Measurements from ENCODE around the gene NEB. TPM values are rescaled to one million over a fixed set of nuclear protein-coding genes. Genes with fewer than 3 reads are reported as not detected.

NEB gene
- total RNA-seq, 1 experiment from 2014 or later = 0.33 TPM

DNA sequence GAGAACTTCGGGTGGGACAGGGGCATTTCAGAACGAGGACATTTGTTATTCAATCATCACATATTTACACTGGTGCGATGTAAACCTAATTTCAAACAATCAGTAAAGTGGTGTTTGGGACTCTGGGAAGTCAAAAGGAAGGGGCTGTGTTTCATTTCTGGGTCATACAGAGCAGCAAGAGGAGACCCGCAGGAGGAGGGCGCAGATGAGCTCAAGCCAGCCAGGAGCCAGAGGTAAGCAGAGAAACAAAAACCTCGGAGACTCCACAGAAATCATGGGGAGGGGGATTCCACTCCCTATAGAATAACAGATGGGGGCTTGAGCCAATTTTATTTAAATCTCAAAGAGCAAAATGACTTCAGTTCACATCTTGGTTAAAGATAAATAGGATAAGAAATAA is 55.4 kb downstream of the NEB start:
- H3K36me3 Mint-ChIP-seq (ENCODE audit: insufficient read depth, unreplicated experiment) = no peaks in the 10 kb centered on the region
- H3K9me3 Mint-ChIP-seq (ENCODE audit: unreplicated experiment) = no peaks in the 10 kb centered on the region
- POLR2A ChIA-PET = no interaction called here
- TF ChIP-seq, protein P1, sequence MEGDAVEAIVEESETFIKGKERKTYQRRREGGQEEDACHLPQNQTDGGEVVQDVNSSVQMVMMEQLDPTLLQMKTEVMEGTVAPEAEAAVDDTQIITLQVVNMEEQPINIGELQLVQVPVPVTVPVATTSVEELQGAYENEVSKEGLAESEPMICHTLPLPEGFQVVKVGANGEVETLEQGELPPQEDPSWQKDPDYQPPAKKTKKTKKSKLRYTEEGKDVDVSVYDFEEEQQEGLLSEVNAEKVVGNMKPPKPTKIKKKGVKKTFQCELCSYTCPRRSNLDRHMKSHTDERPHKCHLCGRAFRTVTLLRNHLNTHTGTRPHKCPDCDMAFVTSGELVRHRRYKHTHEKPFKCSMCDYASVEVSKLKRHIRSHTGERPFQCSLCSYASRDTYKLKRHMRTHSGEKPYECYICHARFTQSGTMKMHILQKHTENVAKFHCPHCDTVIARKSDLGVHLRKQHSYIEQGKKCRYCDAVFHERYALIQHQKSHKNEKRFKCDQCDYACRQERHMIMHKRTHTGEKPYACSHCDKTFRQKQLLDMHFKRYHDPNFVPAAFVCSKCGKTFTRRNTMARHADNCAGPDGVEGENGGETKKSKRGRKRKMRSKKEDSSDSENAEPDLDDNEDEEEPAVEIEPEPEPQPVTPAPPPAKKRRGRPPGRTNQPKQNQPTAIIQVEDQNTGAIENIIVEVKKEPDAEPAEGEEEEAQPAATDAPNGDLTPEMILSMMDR (IDR thresholded peaks at IDR 0.05; ENCODE audit: unreplicated experiment) = no peak
- peaks cover 14% of the 10 kb centered on the region for H3K27me3 Mint-ChIP-seq (ENCODE audit: insufficient read depth, unreplicated experiment)
- H3K4me1 Mint-ChIP-seq (ENCODE audit: insufficient read depth, unreplicated experiment) = no peaks in the 10 kb centered on the region
- CTCF ChIA-PET = no interaction called here
- no peak overlapping the region for H3K4me3 Mint-ChIP-seq (ENCODE audit: unreplicated experiment)
- BruUV-seq (replicated peaks) = no TSS peak
- no peak overlapping the region for H3K27ac Mint-ChIP-seq (ENCODE audit: low read depth, unreplicated experiment)
- DNase-seq (ENCODE audit: unreplicated experiment) = no peak
- intact Hi-C loops (cut with micrococcal nuclease) = no loop called here

GRCh38 chr2:151673016-151673415 is 61.3 kb downstream of the NEB start:
- no peak for DNase-seq (ENCODE audit: unreplicated experiment)
- BruUV-seq (replicated peaks) = no TSS peak
- Mint-ChIP-seq H3K4me1 (ENCODE audit: insufficient read depth, unreplicated experiment) (peaks cover 5% of the 10 kb centered on the region), H3K36me3 (ENCODE audit: insufficient read depth, unreplicated experiment) (no peaks in the 10 kb centered on the region), H3K4me3 (ENCODE audit: unreplicated experiment) (no peak overlapping the region), H3K27me3 (ENCODE audit: insufficient read depth, unreplicated experiment) (peaks cover 14% of the 10 kb centered on the region), H3K9me3 (ENCODE audit: unreplicated experiment) (no peaks in the 10 kb centered on the region), H3K27ac (ENCODE audit: low read depth, unreplicated experiment) (no peak overlapping the region)
- ChIA-PET CTCF (interaction anchor here (0.7 kb wide), 1 partner anchor 618 kb away, joined by 3 read pairs; no protein-coding TSS in a partner anchor), POLR2A (no interaction called here)
- TF ChIP-seq, protein P1 (IDR thresholded peaks at IDR 0.05; ENCODE audit: unreplicated experiment) = no peak
- intact Hi-C loops (cut with micrococcal nuclease) = no loop called here

DNA sequence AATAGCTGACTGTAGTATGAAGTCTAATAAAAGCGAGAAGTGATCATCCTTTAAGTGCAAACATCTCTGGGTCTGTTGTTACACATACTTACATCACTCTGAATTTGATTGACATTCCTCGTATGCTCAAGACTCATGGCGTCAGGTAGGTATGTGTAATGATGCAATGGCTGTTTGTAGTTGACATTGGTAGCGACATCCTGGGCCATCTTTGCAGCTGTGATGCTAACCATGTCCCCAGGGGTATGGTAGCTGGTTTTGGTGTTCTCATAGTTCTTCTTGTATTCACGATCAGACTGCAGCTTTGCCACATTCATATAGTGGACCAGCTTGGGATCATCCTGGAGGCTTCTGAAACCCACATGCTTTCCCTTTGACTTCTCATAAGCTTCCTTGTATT is 62.0 kb downstream of the NEB start:
- ChIA-PET POLR2A (no interaction called here), CTCF (interaction anchor here (0.6 kb wide), 1 partner anchor 33 kb away, joined by 3 read pairs; no protein-coding TSS in a partner anchor)
- intact Hi-C loops (cut with micrococcal nuclease) = no loop called here

GRCh38 chr2:151670846-151671597 is 63.3 kb downstream of the NEB start:
- no peak overlapping the region for H3K27ac Mint-ChIP-seq (ENCODE audit: low read depth, unreplicated experiment)
- BruUV-seq (replicated peaks) = no TSS peak
- H3K9me3 Mint-ChIP-seq (ENCODE audit: unreplicated experiment) = no peaks in the 10 kb centered on the region
- TF ChIP-seq, protein P1 (IDR thresholded peaks at IDR 0.05; ENCODE audit: unreplicated experiment) = no peak
- peaks cover 5% of the 10 kb centered on the region for H3K4me1 Mint-ChIP-seq (ENCODE audit: insufficient read depth, unreplicated experiment)
- intact Hi-C loops (cut with micrococcal nuclease) = no loop called here
- ChIA-PET POLR2A (interaction anchor here (0.8 kb wide), 1 partner anchor 410 kb away, joined by 3 read pairs; no protein-coding TSS in a partner anchor), CTCF (interaction anchor here (0.7 to 0.9 kb wide), 2 partner anchors 338 to 355 kb away, joined by 3 to 4 read pairs; no protein-coding TSS in a partner anchor)
- peaks cover 3% of the 10 kb centered on the region for H3K27me3 Mint-ChIP-seq (ENCODE audit: insufficient read depth, unreplicated experiment)
- DNase-seq (ENCODE audit: unreplicated experiment) = no peak
- H3K4me3 Mint-ChIP-seq (ENCODE audit: unreplicated experiment) = no peak overlapping the region
- no peaks in the 10 kb centered on the region for H3K36me3 Mint-ChIP-seq (ENCODE audit: insufficient read depth, unreplicated experiment)

More for the DNA sequence above, 62.0 kb downstream of the NEB start:
- no peak for DNase-seq (ENCODE audit: unreplicated experiment)
- TF ChIP-seq, protein P1 (IDR thresholded peaks at IDR 0.05; ENCODE audit: unreplicated experiment) = no peak
- Mint-ChIP-seq H3K4me1 (ENCODE audit: insufficient read depth, unreplicated experiment) (peaks cover 5% of the 10 kb centered on the region), H3K36me3 (ENCODE audit: insufficient read depth, unreplicated experiment) (no peaks in the 10 kb centered on the region), H3K4me3 (ENCODE audit: unreplicated experiment) (no peak overlapping the region), H3K9me3 (ENCODE audit: unreplicated experiment) (no peaks in the 10 kb centered on the region), H3K27me3 (ENCODE audit: insufficient read depth, unreplicated experiment) (peaks cover 14% of the 10 kb centered on the region), H3K27ac (ENCODE audit: low read depth, unreplicated experiment) (no peak overlapping the region)
- no TSS peak for BruUV-seq (replicated peaks)
